ENCODE measurements around the gene NCBP2L.

The NCBP2L gene

GRCh38 chrX:107777536-107777832 lies at the start of gene NCBP2L:
TSS of gene NCBP2L (plus strand) at chrX:107777733. CDS start at chrX:107794221, 16,488 bp downstream.
- DNase-seq (ENCODE audit: low read depth): no peak

GRCh38 chrX:107728371-107729099 lies 49.0 kb upstream of the NCBP2L start:
- DNase-seq (ENCODE audit: low read depth): no peak

GRCh38 chrX:107729558-107730297 lies 47.8 kb upstream of the NCBP2L start:
- no peak for DNase-seq (ENCODE audit: low read depth)

GRCh38 chrX:107730298-107730655 lies 47.3 kb upstream of the NCBP2L start:
- no peak for DNase-seq (ENCODE audit: low read depth)

- no peak for DNase-seq (ENCODE audit: low read depth)
Measured at GRCh38 chrX:107730991-107731766, 46.4 kb upstream of the NCBP2L start.

GRCh38 chrX:107731831-107732502 lies 45.6 kb upstream of the NCBP2L start:
- DNase-seq (ENCODE audit: low read depth): no peak

GRCh38 chrX:107733686-107734085 lies 43.8 kb upstream of the NCBP2L start:
- DNase-seq (ENCODE audit: low read depth): no peak

- DNase-seq (ENCODE audit: low read depth): no peak
Measured at GRCh38 chrX:107734646-107735045, 42.9 kb upstream of the NCBP2L start.

GRCh38 chrX:107736781-107737531 lies 40.6 kb upstream of the NCBP2L start:
- DNase-seq (ENCODE audit: low read depth): no peak

GRCh38 chrX:107738272-107738671 lies 39.3 kb upstream of the NCBP2L start:
- no peak for DNase-seq (ENCODE audit: low read depth)

- no peak for DNase-seq (ENCODE audit: low read depth)
Measured at GRCh38 chrX:107738768-107739167, 38.8 kb upstream of the NCBP2L start.

- no peak for DNase-seq (ENCODE audit: low read depth)
Measured at GRCh38 chrX:107739541-107739940, 38.0 kb upstream of the NCBP2L start.

GRCh38 chrX:107741404-107741790 lies 36.1 kb upstream of the NCBP2L start:
- DNase-seq (ENCODE audit: low read depth): no peak

- no peak for DNase-seq (ENCODE audit: low read depth)
Measured at GRCh38 chrX:107742700-107743191, 34.8 kb upstream of the NCBP2L start.

GRCh38 chrX:107743995-107744394 lies 33.5 kb upstream of the NCBP2L start:
- DNase-seq (ENCODE audit: low read depth): no peak

- no peak for DNase-seq (ENCODE audit: low read depth)
Measured at GRCh38 chrX:107744868-107745267, 32.7 kb upstream of the NCBP2L start.

GRCh38 chrX:107747596-107748161 lies 29.9 kb upstream of the NCBP2L start:
- DNase-seq (ENCODE audit: low read depth): no peak

- DNase-seq (ENCODE audit: low read depth): no peak
Measured at GRCh38 chrX:107748506-107748905, 29.0 kb upstream of the NCBP2L start.

- DNase-seq (ENCODE audit: low read depth): no peak
Measured at GRCh38 chrX:107750263-107750662, 27.3 kb upstream of the NCBP2L start.

- DNase-seq (ENCODE audit: low read depth): no peak
Measured at GRCh38 chrX:107750861-107751445, 26.6 kb upstream of the NCBP2L start.

GRCh38 chrX:107752043-107752442 lies 25.5 kb upstream of the NCBP2L start:
- DNase-seq (ENCODE audit: low read depth): no peak

Data from activated gamma-delta T cell treated with anti-CD3 and anti-CD28 coated beads, Interleukin-2, amount 50 U/mL, for 16 hours (primary cell).